ENCODE measurements around the gene HDAC4. TPM values are rescaled to one million over a fixed set of nuclear protein-coding genes. Genes with fewer than 3 reads are reported as not detected.

Gene HDAC4
- total and polyA plus RNA-seq, 2 experiments from 2014 or later = 9.3 to 10.8 TPM

- no peak overlapping the region for H3K4me3 ChIP-seq
- no peaks in the 10 kb centered on the region for H3K9me2 ChIP-seq (replicated peaks; ENCODE audit: insufficient read depth)
- no peak overlapping the region for H2AFZ ChIP-seq
- H3K4me2 ChIP-seq = no peak overlapping the region
- no peaks in the 10 kb centered on the region for H3K4me1 ChIP-seq (ENCODE audit: insufficient read depth)
- H3K9me3 ChIP-seq (ENCODE audit: low read depth) = no peaks in the 10 kb centered on the region
- H3K27ac ChIP-seq = no peak overlapping the region
- no peak for TF ChIP-seq EZH2phosphoT487 (IDR thresholded peaks at IDR 0.05; ENCODE audit: low read depth, severe bottlenecking, unreplicated experiment)
- TF ChIP-seq, protein P1, sequence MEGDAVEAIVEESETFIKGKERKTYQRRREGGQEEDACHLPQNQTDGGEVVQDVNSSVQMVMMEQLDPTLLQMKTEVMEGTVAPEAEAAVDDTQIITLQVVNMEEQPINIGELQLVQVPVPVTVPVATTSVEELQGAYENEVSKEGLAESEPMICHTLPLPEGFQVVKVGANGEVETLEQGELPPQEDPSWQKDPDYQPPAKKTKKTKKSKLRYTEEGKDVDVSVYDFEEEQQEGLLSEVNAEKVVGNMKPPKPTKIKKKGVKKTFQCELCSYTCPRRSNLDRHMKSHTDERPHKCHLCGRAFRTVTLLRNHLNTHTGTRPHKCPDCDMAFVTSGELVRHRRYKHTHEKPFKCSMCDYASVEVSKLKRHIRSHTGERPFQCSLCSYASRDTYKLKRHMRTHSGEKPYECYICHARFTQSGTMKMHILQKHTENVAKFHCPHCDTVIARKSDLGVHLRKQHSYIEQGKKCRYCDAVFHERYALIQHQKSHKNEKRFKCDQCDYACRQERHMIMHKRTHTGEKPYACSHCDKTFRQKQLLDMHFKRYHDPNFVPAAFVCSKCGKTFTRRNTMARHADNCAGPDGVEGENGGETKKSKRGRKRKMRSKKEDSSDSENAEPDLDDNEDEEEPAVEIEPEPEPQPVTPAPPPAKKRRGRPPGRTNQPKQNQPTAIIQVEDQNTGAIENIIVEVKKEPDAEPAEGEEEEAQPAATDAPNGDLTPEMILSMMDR (IDR thresholded peaks at IDR 0.05; ENCODE audit: poor library complexity) = no peak
- no peak for TF ChIP-seq EZH2 (IDR thresholded peaks at IDR 0.05; ENCODE audit: borderline replicate concordance)
- no peaks in the 10 kb centered on the region for H4K20me1 ChIP-seq (ENCODE audit: insufficient read depth, poor library complexity, severe bottlenecking)
- no peaks in the 10 kb centered on the region for H3K36me3 ChIP-seq (replicated peaks; ENCODE audit: insufficient read depth, low read depth)
- no peak for DNase-seq (ENCODE audit: low spot score)
- no peaks in the 10 kb centered on the region for H3K79me2 ChIP-seq
- no peaks in the 10 kb centered on the region for H3K27me3 ChIP-seq
- 96% methylated on average over 28 of the region's 28 CpGs for WGBS (ENCODE audit: low lambda C conversion rate, missing lambda C conversion rate)
Measured at GRCh38 chr2:239067196-239067865, 333.5 kb downstream of the HDAC4 start.

DNA sequence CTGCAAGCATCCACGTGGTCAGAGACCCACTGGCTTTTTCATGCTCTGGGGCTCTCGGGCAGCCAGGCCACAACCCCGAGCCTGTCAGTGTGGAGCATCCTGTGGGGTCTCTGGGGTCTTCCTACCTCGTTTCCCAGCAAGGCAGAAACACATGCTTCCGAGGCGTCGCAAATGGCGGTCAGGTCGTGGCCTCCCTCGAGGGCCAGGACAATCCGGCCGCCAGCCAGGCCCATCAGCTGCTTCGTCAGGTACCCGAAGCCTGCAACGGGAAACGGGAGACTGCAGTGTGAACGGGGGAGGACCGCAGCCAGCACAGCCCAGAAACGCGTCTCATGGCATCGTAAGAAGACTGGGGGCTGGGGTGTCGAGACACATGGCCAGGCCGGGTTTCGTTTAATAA, 334.2 kb downstream of the HDAC4 start:
- Histone ChIP-seq H4K20me1 (ENCODE audit: insufficient read depth, poor library complexity, severe bottlenecking) (no peaks in the 10 kb centered on the region), H3K79me2 (no peaks in the 10 kb centered on the region), H3K9me3 (ENCODE audit: low read depth) (no peaks in the 10 kb centered on the region), H2AFZ (no peak overlapping the region), H3K4me2 (no peak overlapping the region), H3K4me1 (ENCODE audit: insufficient read depth) (no peaks in the 10 kb centered on the region), H3K27ac (no peak overlapping the region), H3K27me3 (no peaks in the 10 kb centered on the region), H3K4me3 (no peak overlapping the region), H3K9me2 (replicated peaks; ENCODE audit: insufficient read depth) (no peaks in the 10 kb centered on the region), H3K36me3 (replicated peaks; ENCODE audit: insufficient read depth, low read depth) (no peaks in the 10 kb centered on the region)
- 97% methylated on average over 24 of the region's 24 CpGs for WGBS (ENCODE audit: low lambda C conversion rate, missing lambda C conversion rate)
- DNase-seq (ENCODE audit: low spot score) = no peak
- TF ChIP-seq, protein P1 (IDR thresholded peaks at IDR 0.05; ENCODE audit: poor library complexity) = no peak
- no peak for TF ChIP-seq EZH2phosphoT487 (IDR thresholded peaks at IDR 0.05; ENCODE audit: low read depth, severe bottlenecking, unreplicated experiment)
- TF ChIP-seq EZH2 (IDR thresholded peaks at IDR 0.05; ENCODE audit: borderline replicate concordance) = no peak

DNA sequence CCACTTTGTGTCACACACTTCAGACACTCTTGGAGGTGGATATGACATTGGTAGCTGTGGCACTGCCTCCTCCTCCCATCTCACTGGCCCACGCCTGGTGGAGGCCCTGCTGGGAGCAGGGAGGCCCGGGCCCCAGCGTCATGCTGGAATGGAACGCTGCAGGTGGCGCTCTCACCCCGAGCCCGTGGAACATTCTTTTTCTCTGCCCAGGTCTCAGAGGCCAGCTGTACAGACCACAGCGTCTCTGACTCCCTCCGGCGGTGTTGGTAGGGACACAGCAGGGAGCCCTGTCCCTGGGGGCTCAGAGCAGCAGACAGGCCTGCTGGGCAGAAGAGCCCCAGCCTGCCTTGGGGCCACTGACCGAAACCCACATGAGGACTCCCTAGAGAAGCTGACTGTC, 334.9 kb downstream of the HDAC4 start:
- WGBS (ENCODE audit: low lambda C conversion rate, missing lambda C conversion rate) = 97% methylated on average over 11 of the region's 11 CpGs
- no peaks in the 10 kb centered on the region for H3K36me3 ChIP-seq (replicated peaks; ENCODE audit: insufficient read depth, low read depth)
- H3K9me3 ChIP-seq (ENCODE audit: low read depth) = no peaks in the 10 kb centered on the region
- H3K27ac ChIP-seq = no peak overlapping the region
- TF ChIP-seq EZH2phosphoT487 (IDR thresholded peaks at IDR 0.05; ENCODE audit: low read depth, severe bottlenecking, unreplicated experiment) = no peak
- TF ChIP-seq EZH2 (IDR thresholded peaks at IDR 0.05; ENCODE audit: borderline replicate concordance) = no peak
- TF ChIP-seq, protein P1 (IDR thresholded peaks at IDR 0.05; ENCODE audit: poor library complexity) = no peak
- DNase-seq (ENCODE audit: low spot score) = no peak
- H3K4me2 ChIP-seq = no peak overlapping the region
- no peak overlapping the region for H3K4me3 ChIP-seq
- no peak overlapping the region for H2AFZ ChIP-seq
- no peaks in the 10 kb centered on the region for H3K79me2 ChIP-seq
- H3K4me1 ChIP-seq (ENCODE audit: insufficient read depth) = no peaks in the 10 kb centered on the region
- H4K20me1 ChIP-seq (ENCODE audit: insufficient read depth, poor library complexity, severe bottlenecking) = no peaks in the 10 kb centered on the region
- no peaks in the 10 kb centered on the region for H3K9me2 ChIP-seq (replicated peaks; ENCODE audit: insufficient read depth)
- no peaks in the 10 kb centered on the region for H3K27me3 ChIP-seq
